Measurements from ENCODE around the gene GABBR1. TPM values are rescaled to one million over a fixed set of nuclear protein-coding genes. Genes with fewer than 3 reads are reported as not detected.

The GABBR1 gene
- polyA plus RNA-seq, 1 donor from 2014 or later: 108 TPM

DNA sequence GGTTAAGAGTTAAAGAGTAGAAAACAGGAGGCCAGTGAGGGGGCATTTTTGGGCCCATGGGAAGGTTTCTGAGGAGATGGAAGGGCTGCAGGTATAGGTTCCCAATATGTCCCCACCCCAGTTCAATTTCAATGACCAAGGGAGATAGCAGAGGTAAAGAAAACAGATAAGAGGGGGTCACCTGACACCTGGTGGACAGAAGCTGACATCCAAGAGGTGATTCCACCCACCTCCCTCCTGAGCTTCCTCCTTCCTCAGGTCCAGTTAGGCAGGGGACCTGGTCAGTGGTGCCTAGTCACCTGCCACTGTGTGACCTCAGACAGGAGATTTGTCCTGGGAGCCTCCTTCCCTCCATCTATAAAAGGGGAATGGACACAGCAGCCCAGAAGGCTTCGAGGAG, 115.7 kb downstream of the GABBR1 start:
- Histone ChIP-seq H3K79me2 (replicated peaks; ENCODE audit: insufficient read depth, low read length) (no peaks in the 10 kb centered on the region), H3K27me3 (ENCODE audit: insufficient read depth, low read depth, low read length) (no peaks in the 10 kb centered on the region), H3K27ac (ENCODE audit: low read length) (no peak overlapping the region), H3K9ac (ENCODE audit: low read length) (no peak overlapping the region), H3K36me3 (ENCODE audit: insufficient read depth, low read length) (no peaks in the 10 kb centered on the region), H4K20me1 (ENCODE audit: insufficient read depth) (no peaks in the 10 kb centered on the region), H2AFZ (ENCODE audit: low read depth, low read length) (no peak overlapping the region), H3K9me3 (ENCODE audit: low read length) (peaks cover 5% of the 10 kb centered on the region), H3K4me3 (ENCODE audit: low read length) (no peak overlapping the region), H3F3A (ENCODE audit: insufficient read depth, low read length, poor library complexity, severe bottlenecking) (no peaks in the 10 kb centered on the region), H3K4me2 (ENCODE audit: low read length) (no peak overlapping the region), H3K9me2 (ENCODE audit: insufficient read depth, low read length) (no peaks in the 10 kb centered on the region)
- TF ChIP-seq EP300 (conservative IDR thresholded peaks at IDR 0.05; ENCODE audit: poor library complexity, severe bottlenecking) (no peak), POLR2AphosphoS5 (IDR thresholded peaks at IDR 0.05) (no peak), RAD21 (conservative IDR thresholded peaks at IDR 0.05) (no peak), MXI1 (conservative IDR thresholded peaks at IDR 0.05; ENCODE audit: poor library complexity, severe bottlenecking) (no peak), SMC3 (conservative IDR thresholded peaks at IDR 0.05; ENCODE audit: poor library complexity) (no peak), TAF1 (IDR thresholded peaks at IDR 0.05; ENCODE audit: low read depth) (no peak), EZH2 (IDR thresholded peaks at IDR 0.05; ENCODE audit: borderline replicate concordance, insufficient read depth, low read length, poor library complexity, severe bottlenecking) (no peak)
- TF ChIP-seq, protein P1, sequence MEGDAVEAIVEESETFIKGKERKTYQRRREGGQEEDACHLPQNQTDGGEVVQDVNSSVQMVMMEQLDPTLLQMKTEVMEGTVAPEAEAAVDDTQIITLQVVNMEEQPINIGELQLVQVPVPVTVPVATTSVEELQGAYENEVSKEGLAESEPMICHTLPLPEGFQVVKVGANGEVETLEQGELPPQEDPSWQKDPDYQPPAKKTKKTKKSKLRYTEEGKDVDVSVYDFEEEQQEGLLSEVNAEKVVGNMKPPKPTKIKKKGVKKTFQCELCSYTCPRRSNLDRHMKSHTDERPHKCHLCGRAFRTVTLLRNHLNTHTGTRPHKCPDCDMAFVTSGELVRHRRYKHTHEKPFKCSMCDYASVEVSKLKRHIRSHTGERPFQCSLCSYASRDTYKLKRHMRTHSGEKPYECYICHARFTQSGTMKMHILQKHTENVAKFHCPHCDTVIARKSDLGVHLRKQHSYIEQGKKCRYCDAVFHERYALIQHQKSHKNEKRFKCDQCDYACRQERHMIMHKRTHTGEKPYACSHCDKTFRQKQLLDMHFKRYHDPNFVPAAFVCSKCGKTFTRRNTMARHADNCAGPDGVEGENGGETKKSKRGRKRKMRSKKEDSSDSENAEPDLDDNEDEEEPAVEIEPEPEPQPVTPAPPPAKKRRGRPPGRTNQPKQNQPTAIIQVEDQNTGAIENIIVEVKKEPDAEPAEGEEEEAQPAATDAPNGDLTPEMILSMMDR (IDR thresholded peaks at IDR 0.05; ENCODE audit: poor library complexity, severe bottlenecking): no peak
- TF ChIP-seq, protein P2, sequence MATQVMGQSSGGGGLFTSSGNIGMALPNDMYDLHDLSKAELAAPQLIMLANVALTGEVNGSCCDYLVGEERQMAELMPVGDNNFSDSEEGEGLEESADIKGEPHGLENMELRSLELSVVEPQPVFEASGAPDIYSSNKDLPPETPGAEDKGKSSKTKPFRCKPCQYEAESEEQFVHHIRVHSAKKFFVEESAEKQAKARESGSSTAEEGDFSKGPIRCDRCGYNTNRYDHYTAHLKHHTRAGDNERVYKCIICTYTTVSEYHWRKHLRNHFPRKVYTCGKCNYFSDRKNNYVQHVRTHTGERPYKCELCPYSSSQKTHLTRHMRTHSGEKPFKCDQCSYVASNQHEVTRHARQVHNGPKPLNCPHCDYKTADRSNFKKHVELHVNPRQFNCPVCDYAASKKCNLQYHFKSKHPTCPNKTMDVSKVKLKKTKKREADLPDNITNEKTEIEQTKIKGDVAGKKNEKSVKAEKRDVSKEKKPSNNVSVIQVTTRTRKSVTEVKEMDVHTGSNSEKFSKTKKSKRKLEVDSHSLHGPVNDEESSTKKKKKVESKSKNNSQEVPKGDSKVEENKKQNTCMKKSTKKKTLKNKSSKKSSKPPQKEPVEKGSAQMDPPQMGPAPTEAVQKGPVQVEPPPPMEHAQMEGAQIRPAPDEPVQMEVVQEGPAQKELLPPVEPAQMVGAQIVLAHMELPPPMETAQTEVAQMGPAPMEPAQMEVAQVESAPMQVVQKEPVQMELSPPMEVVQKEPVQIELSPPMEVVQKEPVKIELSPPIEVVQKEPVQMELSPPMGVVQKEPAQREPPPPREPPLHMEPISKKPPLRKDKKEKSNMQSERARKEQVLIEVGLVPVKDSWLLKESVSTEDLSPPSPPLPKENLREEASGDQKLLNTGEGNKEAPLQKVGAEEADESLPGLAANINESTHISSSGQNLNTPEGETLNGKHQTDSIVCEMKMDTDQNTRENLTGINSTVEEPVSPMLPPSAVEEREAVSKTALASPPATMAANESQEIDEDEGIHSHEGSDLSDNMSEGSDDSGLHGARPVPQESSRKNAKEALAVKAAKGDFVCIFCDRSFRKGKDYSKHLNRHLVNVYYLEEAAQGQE (IDR thresholded peaks at IDR 0.05; ENCODE audit: borderline replicate concordance): no peak

DNA sequence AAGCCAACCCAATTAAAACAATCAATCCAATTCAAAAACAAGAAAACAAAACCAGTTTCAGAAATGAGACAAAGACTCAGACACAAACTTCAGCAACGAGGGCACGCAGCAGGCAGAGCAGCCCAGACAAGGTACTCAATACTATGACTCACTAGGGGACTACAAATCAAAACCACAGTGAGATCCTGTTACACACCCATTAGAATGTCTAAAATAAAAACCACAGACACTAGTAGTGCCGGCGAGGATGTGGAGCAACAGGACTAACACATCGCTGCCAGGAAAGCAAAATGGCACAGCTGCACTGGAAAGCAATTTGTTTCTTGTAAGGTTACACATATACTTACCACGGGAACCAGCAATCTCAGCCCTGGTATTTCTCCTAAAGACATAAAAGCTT, 116.9 kb downstream of the GABBR1 start:
- no peaks in the 10 kb centered on the region for H3F3A ChIP-seq (ENCODE audit: insufficient read depth, low read length, poor library complexity, severe bottlenecking)
- no peaks in the 10 kb centered on the region for H3K9me2 ChIP-seq (ENCODE audit: insufficient read depth, low read length)
- H3K9ac ChIP-seq (ENCODE audit: low read length): no peak overlapping the region
- no peak overlapping the region for H3K4me2 ChIP-seq (ENCODE audit: low read length)
- H4K20me1 ChIP-seq (ENCODE audit: insufficient read depth): no peaks in the 10 kb centered on the region
- H3K79me2 ChIP-seq (replicated peaks; ENCODE audit: insufficient read depth, low read length): no peaks in the 10 kb centered on the region
- no peak overlapping the region for H3K4me3 ChIP-seq (ENCODE audit: low read length)
- no peak overlapping the region for H3K27ac ChIP-seq (ENCODE audit: low read length)
- H3K27me3 ChIP-seq (ENCODE audit: insufficient read depth, low read depth, low read length): no peaks in the 10 kb centered on the region
- H3K36me3 ChIP-seq (ENCODE audit: insufficient read depth, low read length): no peaks in the 10 kb centered on the region
- TF ChIP-seq, protein P1 (IDR thresholded peaks at IDR 0.05; ENCODE audit: poor library complexity, severe bottlenecking): no peak
- TF ChIP-seq MXI1 (conservative IDR thresholded peaks at IDR 0.05; ENCODE audit: poor library complexity, severe bottlenecking) (no peak), TAF1 (IDR thresholded peaks at IDR 0.05; ENCODE audit: low read depth) (no peak), EZH2 (IDR thresholded peaks at IDR 0.05; ENCODE audit: borderline replicate concordance, insufficient read depth, low read length, poor library complexity, severe bottlenecking) (no peak), EP300 (conservative IDR thresholded peaks at IDR 0.05; ENCODE audit: poor library complexity, severe bottlenecking) (no peak), POLR2AphosphoS5 (IDR thresholded peaks at IDR 0.05) (no peak)
- TF ChIP-seq, protein P2 (IDR thresholded peaks at IDR 0.05; ENCODE audit: borderline replicate concordance): no peak
- no peak overlapping the region for H2AFZ ChIP-seq (ENCODE audit: low read depth, low read length)
- peaks cover 5% of the 10 kb centered on the region for H3K9me3 ChIP-seq (ENCODE audit: low read length)
